B cell (primary cell): Measurements from ENCODE around the gene RERG. TPM values are rescaled to one million over a fixed set of nuclear protein-coding genes. Genes with fewer than 3 reads are reported as not detected.

ENCODE experiments used
- ATAC-seq: fragments of 200-7000 bp; cut with Tn5 transposase; one replicate; pipeline ENCODE4 v1.10.0; 2021; ENCODE audit warnings: low read depth, mild to moderate bottlenecking, moderate number of reproducible peaks, moderate library complexity
- CTCF ChIA-PET: fragments of 350-600 bp; sonication (Branson Sonifier 250); formaldehyde crosslinking; loops from one replicate; lab custom pipeline; 2021; ENCODE audit warnings: antibody characterized with exemption, inconsistent platforms; lab: Charles Lee
- POLR2A ChIA-PET: fragments of 350-600 bp; sonication (Branson Sonifier 250); formaldehyde crosslinking; loops from one replicate; lab custom pipeline; 2021; ENCODE audit warnings: antibody characterized with exemption; lab: Charles Lee
- DNase-seq: peaks from one replicate; pipeline ENCODE4 v3.0.0; 2013
- H2AFZ ChIP-seq: 2 replicates; pipeline ENCODE4 v1.6.1; 2012; ENCODE audit warnings: mild to moderate bottlenecking, low read depth, low read length; ENCODE audit not compliant: insufficient read depth, poor library complexity, severe bottlenecking
- H3K27ac ChIP-seq, 2 donors: 1 replicate in 1 of 2; 2 replicates in 1 of 2; pipeline ENCODE4 v1.5.1; 2012 to 2013; ENCODE audit warnings: low read length in 2 of 2, mild to moderate bottlenecking in 2 of 2, moderate library complexity in 1 of 2
- H3K27me3 ChIP-seq, 4 experiments: fragments of 200-600 bp in 1 of 4; sonication (generic) in 1 of 4; replicated peaks in 1 of 4; 1 replicate in 2 of 4; 2 replicates in 2 of 4; pipeline versions ENCODE4 v1.6.1 to v1.7.0; 2013 to 2016; ENCODE audit warnings: low read length in 3 of 4, mild to moderate bottlenecking in 2 of 4, mixed read lengths in 1 of 4, moderate library complexity in 1 of 4; ENCODE audit not compliant: insufficient read depth in 4 of 4, control insufficient read depth in 3 of 4; ENCODE audit errors: control extremely low read depth in 1 of 4
- H3K36me3 ChIP-seq, 2 experiments: replicated peaks in 1 of 2; 1 replicate in 1 of 2; 2 replicates in 1 of 2; pipeline versions ENCODE4 v1.6.1 to v1.7.1; 2013; ENCODE audit warnings: low read length in 1 of 2; ENCODE audit not compliant: insufficient read depth in 2 of 2, control insufficient read depth in 1 of 2; ENCODE audit errors: control extremely low read depth in 1 of 2, extremely low read depth in 1 of 2
- H3K4me1 ChIP-seq, 2 donors: fragments of 200-600 bp in 1 of 2; sonication (generic) in 1 of 2; 1 replicate in 1 of 2; 2 replicates in 1 of 2; pipeline versions ENCODE4 v1.5.1 to v1.6.1; 2013 to 2017; ENCODE audit warnings: low read length in 2 of 2; ENCODE audit not compliant: control insufficient read depth in 2 of 2, insufficient read depth in 2 of 2
- H3K4me2 ChIP-seq: replicated peaks from 2 replicates; pipeline ENCODE3; 2012; ENCODE audit warnings: mild to moderate bottlenecking, low read depth, low read length; ENCODE audit not compliant: poor library complexity, severe bottlenecking
- H3K4me3 ChIP-seq, 5 experiments: fragments of 200-600 bp in 1 of 5; sonication (generic) in 1 of 5; 1 replicate in 3 of 5; 2 replicates in 2 of 5; pipeline versions ENCODE4 v1.5.1 to v1.7.0; 2011 to 2016; ENCODE audit warnings: low read length in 4 of 5, mild to moderate bottlenecking in 4 of 5, low read depth in 2 of 5, control low read depth in 1 of 5, moderate library complexity in 1 of 5; ENCODE audit not compliant: insufficient read depth in 1 of 5; ENCODE audit errors: control extremely low read depth in 1 of 5, extremely low read depth in 1 of 5
- H3K79me2 ChIP-seq: fragments of 200-600 bp; sonication (generic); one replicate; pipeline ENCODE4 v1.6.0; 2016; ENCODE audit warnings: low read length; ENCODE audit not compliant: control insufficient read depth, insufficient read depth
- H3K9ac ChIP-seq: fragments of 200-600 bp; sonication (generic); 2 replicates; pipeline ENCODE4 v1.6.1; 2017; ENCODE audit warnings: mild to moderate bottlenecking, low read length, moderate library complexity
- H3K9me3 ChIP-seq, 3 donors: one replicate each; pipeline versions ENCODE4 v1.6.1 to v1.7.1; 2013; ENCODE audit warnings: low read length in 2 of 3; ENCODE audit not compliant: control insufficient read depth in 2 of 3, insufficient read depth in 1 of 3; ENCODE audit errors: control extremely low read depth in 1 of 3
- H4K20me1 ChIP-seq: 2 replicates; pipeline ENCODE4 v1.6.0; 2012; ENCODE audit warnings: mild to moderate bottlenecking, low read length; ENCODE audit not compliant: insufficient read depth, control insufficient read depth, poor library complexity, severe bottlenecking
- H3K27ac Mint-ChIP-seq: one replicate; pipeline ENCODE4 v1.8.0; 2021; ENCODE audit warnings: mixed read lengths
- H3K27me3 Mint-ChIP-seq: one replicate; pipeline ENCODE4 v1.8.0; 2021; ENCODE audit warnings: mixed read lengths
- H3K4me1 Mint-ChIP-seq: one replicate; pipeline ENCODE4 v1.8.0; 2021; ENCODE audit warnings: mixed read lengths
- H3K4me3 Mint-ChIP-seq: one replicate; pipeline ENCODE4 v1.8.0; 2021; ENCODE audit warnings: mixed read lengths
- H3K9me3 Mint-ChIP-seq: one replicate; pipeline ENCODE4 v1.8.0; 2022; ENCODE audit warnings: mixed read lengths; ENCODE audit not compliant: insufficient read depth
- EZH2 ChIP-seq: IDR thresholded peaks from 2 replicates; pipeline ENCODE4 v1.6.1; 2012; ENCODE audit warnings: borderline replicate concordance, low read depth, mild to moderate bottlenecking, moderate library complexity, low read length; ENCODE audit not compliant: insufficient read depth, poor library complexity, severe bottlenecking
- WGBS: methylation state at CpG from one replicate; pipeline ENCODE4 v1.1.5; 2013; ENCODE audit warnings: missing lambda C conversion rate; ENCODE audit not compliant: insufficient coverage; 5-methylcytosine and 5-hydroxymethylcytosine counted together
- intact Hi-C: fragments of 100-400 bp; cut with micrococcal nuclease; formaldehyde crosslinking; loops from one replicate; pipeline ENCODE4 v1.10.0; 2022
- polyA plus RNA-seq: library from polyadenylated mRNA; depleted of rRNA; stranded (reverse); fragments of >200 nt; gene quantifications from 2 replicates; pipeline ENCODE4 v1.2.3, GENCODE V29; 2012
- total RNA-seq, 2 donors: library from RNA; stranded (reverse); fragments of 120-200 nt in 1 of 2; gene quantifications; 1 replicate in 1 of 2; 2 replicates in 1 of 2; pipeline versions ENCODE4 v1.2.3 to v1.2.4, GENCODE V29; 2013 to 2022
- TF ChIP-seq, protein P1 (sequence below): fragments of 200-600 bp; IDR thresholded peaks from one replicate; pipeline ENCODE4 v1.8.0; 2022; ENCODE audit warnings: antibody characterized with exemption, mild to moderate bottlenecking

The RERG gene
- total and polyA plus RNA-seq, 2 donors (not counting 1 experiment from before 2014, with no cell fraction given): not detected

DNA sequence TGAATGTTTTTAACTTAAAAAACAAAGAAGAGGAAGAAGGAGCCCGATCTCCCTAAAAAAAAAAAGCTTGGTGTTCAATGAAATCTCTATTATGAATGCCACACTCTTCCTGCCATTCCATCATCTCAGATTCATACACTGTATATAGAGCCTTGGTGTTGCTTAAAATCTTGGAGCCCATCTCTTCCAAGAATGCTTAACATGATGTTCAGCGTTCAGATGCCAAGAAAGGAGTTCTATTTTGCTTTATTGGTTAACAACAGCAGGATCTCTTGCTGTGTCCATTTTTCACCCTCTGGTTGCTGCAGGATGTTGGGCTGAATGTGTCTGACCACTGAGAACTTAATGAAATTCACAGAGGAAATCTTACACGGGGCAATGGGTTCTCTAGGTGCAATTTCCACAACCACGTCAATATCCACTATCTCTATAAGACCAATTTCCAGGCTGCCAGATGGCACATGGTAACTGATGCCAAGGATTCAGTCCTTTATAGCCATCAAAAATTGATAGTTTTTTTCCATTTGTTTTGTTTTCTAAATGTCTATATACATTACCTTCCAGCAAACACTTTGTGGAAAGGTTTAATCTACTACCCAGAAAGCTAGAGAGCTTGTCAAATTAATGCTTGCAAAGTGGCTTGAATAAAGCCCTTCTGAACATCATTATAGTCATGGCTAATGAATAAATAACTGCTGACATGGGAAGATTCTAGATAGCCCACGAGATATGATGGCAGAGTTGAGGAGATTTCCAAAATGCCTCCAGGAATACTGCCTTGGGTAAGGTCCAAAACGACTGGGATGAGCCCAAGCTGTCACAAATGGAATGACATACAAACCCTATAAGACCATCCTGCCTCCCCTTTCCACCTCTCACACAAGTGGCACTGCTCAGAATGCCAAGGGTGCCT, 26.5 kb downstream of the RERG start:
- H3K4me3 Mint-ChIP-seq: no peak overlapping the region
- 70% methylated on average over 5 of the region's 6 CpGs for WGBS
- no peaks in the 10 kb centered on the region for H3K79me2 ChIP-seq
- H3K27me3 ChIP-seq: peaks cover 0 to 3% (median 0%) of the 10 kb centered on the region in 4 experiments
- H3K4me1 ChIP-seq: no peaks in the 10 kb centered on the region
- H2AFZ ChIP-seq: no peak overlapping the region
- ATAC-seq (no peak), DNase-seq (no peak)
- TF ChIP-seq, protein P1, sequence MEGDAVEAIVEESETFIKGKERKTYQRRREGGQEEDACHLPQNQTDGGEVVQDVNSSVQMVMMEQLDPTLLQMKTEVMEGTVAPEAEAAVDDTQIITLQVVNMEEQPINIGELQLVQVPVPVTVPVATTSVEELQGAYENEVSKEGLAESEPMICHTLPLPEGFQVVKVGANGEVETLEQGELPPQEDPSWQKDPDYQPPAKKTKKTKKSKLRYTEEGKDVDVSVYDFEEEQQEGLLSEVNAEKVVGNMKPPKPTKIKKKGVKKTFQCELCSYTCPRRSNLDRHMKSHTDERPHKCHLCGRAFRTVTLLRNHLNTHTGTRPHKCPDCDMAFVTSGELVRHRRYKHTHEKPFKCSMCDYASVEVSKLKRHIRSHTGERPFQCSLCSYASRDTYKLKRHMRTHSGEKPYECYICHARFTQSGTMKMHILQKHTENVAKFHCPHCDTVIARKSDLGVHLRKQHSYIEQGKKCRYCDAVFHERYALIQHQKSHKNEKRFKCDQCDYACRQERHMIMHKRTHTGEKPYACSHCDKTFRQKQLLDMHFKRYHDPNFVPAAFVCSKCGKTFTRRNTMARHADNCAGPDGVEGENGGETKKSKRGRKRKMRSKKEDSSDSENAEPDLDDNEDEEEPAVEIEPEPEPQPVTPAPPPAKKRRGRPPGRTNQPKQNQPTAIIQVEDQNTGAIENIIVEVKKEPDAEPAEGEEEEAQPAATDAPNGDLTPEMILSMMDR: no peak
- TF ChIP-seq EZH2: no peak
- H3K4me1 Mint-ChIP-seq: no peaks in the 10 kb centered on the region
- CTCF ChIA-PET: no interaction called here
- no peak overlapping the region for H3K4me3 ChIP-seq
- H3K9me3 ChIP-seq: no peaks in the 10 kb centered on the region
- POLR2A ChIA-PET: no interaction called here
- no peak overlapping the region for H3K27ac ChIP-seq
- H3K9me3 Mint-ChIP-seq: no peaks in the 10 kb centered on the region
- no peak overlapping the region for H3K9ac ChIP-seq
- intact Hi-C loops: no loop called here
- H3K27ac Mint-ChIP-seq: no peak overlapping the region
- H3K36me3 ChIP-seq: no peaks in the 10 kb centered on the region
- no peaks in the 10 kb centered on the region for H4K20me1 ChIP-seq
- peaks cover 20% of the 10 kb centered on the region for H3K27me3 Mint-ChIP-seq
- no peak overlapping the region for H3K4me2 ChIP-seq

DNA sequence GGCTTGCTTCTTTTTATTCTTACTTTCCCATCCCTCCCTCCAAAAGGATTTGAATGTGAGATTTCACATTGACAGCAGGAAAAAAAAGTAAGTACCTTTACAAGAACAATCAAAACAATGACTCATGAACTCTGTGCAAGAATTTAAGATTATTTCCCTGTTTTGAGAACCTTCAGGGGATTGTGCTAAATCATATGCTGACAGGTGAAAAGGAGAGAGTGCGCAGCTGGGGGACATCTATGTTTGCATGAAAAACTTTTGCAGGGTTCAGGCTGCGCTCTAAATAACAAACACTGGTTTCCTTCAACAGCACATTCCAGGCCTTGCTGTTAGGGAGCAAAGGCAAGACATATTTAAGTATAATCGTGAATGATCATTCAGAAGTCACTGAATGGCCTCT, 27.3 kb downstream of the RERG start:
- Mint-ChIP-seq H3K27ac (no peak overlapping the region), H3K27me3 (peaks cover 20% of the 10 kb centered on the region), H3K4me1 (no peaks in the 10 kb centered on the region), H3K9me3 (no peaks in the 10 kb centered on the region), H3K4me3 (no peak overlapping the region)
- Histone ChIP-seq H3K9me3 (no peaks in the 10 kb centered on the region), H3K4me3 (no peak overlapping the region), H3K27me3 (peaks cover 0 to 3% (median 0%) of the 10 kb centered on the region in 4 experiments), H3K27ac (no peak overlapping the region), H3K4me2 (no peak overlapping the region), H4K20me1 (no peaks in the 10 kb centered on the region), H3K4me1 (no peaks in the 10 kb centered on the region), H3K9ac (no peak overlapping the region), H3K36me3 (no peaks in the 10 kb centered on the region), H2AFZ (no peak overlapping the region), H3K79me2 (no peaks in the 10 kb centered on the region)
- no CpG with 5 or more reads among the region's 3 CpGs for WGBS
- no peak for ATAC-seq
- intact Hi-C loops: no loop called here
- POLR2A ChIA-PET: no interaction called here
- TF ChIP-seq, protein P1: no peak
- no peak for TF ChIP-seq EZH2
- CTCF ChIA-PET: no interaction called here
- no peak for DNase-seq
